Measurements from ENCODE around the gene MYO18A. TPM values are rescaled to one million over a fixed set of nuclear protein-coding genes. Genes with fewer than 3 reads are reported as not detected.
A peak's percentile ranks its signal among the peaks of the same experiment; 100 is the strongest.

Gene MYO18A
- total RNA-seq, 2 donors from 2014 or later = 43.8 to 56.7 TPM

GRCh38 chr17:29149431-29150064 lies 30.6 kb downstream of the MYO18A start:
- no peaks in the 10 kb centered on the region for H3K36me3 ChIP-seq (ENCODE audit: control insufficient read depth, insufficient read depth, low read length)
- H3K36me3 Mint-ChIP-seq (ENCODE audit: low read depth) = no peaks in the 10 kb centered on the region
- H3K4me3 Mint-ChIP-seq = peak overlapping the region; percentile 56
- H3K27me3 Mint-ChIP-seq (ENCODE audit: insufficient read depth) = no peaks in the 10 kb centered on the region
- no peak for DNase-seq
- H3K4me1 ChIP-seq (ENCODE audit: control insufficient read depth, insufficient read depth, low read length) = peaks cover 4% of the 10 kb centered on the region
- no peaks in the 10 kb centered on the region for H3K27me3 ChIP-seq (ENCODE audit: control insufficient read depth, insufficient read depth, low read length, poor library complexity, severe bottlenecking)
- H3K4me1 Mint-ChIP-seq = peaks cover 35% of the 10 kb centered on the region
- no peak for TF ChIP-seq CTCF (conservative IDR thresholded peaks at IDR 0.05)
- H3K9me3 Mint-ChIP-seq = no peaks in the 10 kb centered on the region
- no peak overlapping the region for H3K27ac ChIP-seq (ENCODE audit: low read depth, low read length)
- 77 to 85% methylated on average over 4 to 8 of the region's 8 CpGs for WGBS, 2 experiments (ENCODE audit: insufficient coverage in 1 of 2, insufficient read length in 1 of 2)
- no peak overlapping the region for H3K9ac ChIP-seq (ENCODE audit: extremely low read depth, low read length, poor library complexity, severe bottlenecking)
- H3K4me3 ChIP-seq (ENCODE audit: low read length) = peak overlapping the region; percentile 70
- no peaks in the 10 kb centered on the region for H3K9me3 ChIP-seq (ENCODE audit: control insufficient read depth, low read length)
- H3K27ac Mint-ChIP-seq = peak overlapping the region; percentile 56

DNA sequence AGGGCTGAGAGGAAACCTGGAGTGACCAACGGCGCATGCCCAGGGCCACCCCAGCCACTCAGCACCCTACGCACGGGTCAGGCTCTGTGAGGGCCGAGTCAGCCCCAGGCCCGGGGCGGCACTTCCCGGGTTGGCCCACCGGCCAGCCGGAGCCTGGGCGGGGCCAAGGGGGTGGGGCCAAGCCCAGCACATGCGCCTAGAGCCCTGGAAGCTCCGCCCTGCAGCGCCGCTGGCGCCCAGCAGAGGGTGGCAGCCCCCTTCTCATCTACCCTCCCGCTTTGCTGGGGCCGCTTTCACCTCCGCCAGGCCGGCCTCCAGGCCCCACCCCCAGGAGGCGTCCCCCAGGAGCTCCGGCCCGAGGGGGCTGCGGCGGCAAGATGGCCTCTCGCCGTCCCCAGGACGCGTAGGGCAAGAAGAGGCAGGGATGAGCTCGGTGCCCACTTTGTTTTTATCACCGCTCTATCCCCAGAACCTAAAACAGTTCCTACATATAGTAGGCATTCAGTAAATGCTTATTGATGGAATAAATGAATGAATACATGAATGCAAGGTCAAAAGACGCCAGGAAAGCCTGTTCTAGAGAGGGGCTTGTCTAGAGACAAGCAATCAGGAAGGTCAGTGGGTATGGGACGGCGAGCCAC lies 31.3 kb downstream of the MYO18A start:
- 7 to 11% methylated on average over 7 to 33 of the region's 34 CpGs for WGBS, 2 experiments (ENCODE audit: insufficient coverage in 1 of 2, insufficient read length in 1 of 2)

DNA sequence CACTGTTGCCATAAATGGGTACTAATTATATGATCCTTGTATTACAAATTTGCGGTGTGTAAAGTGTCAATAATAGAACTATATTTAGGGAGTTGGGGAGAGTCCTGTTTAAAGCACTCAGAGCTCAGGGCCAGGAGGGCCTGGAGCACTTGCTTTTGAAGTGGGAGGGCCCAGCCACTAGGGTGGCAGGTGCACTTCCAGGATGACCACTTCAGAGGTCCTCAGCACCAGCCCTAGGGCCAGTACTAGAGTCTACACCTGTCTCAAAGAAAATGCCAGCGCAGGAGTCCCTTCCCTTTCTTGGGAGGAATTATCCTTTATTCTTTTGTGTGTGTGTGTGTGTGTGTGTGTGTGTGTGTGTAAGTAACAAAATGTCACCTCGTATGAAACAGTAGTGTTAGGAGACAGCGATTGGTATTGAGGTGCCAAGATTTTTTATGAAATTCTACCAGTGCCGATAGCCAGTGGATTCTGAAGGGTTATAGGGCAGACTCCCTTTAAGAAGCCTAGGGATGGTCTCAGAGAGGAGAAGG lies 31.9 kb downstream of the MYO18A start:
- H3K4me3 Mint-ChIP-seq = peak overlapping the region; percentile 56
- no peak overlapping the region for H3K27ac ChIP-seq (ENCODE audit: low read depth, low read length)
- no peaks in the 10 kb centered on the region for H3K9me3 ChIP-seq (ENCODE audit: control insufficient read depth, low read length)
- peaks cover 4% of the 10 kb centered on the region for H3K4me1 ChIP-seq (ENCODE audit: control insufficient read depth, insufficient read depth, low read length)
- H3K4me3 ChIP-seq (ENCODE audit: low read length) = peak overlapping the region; percentile 9
- H3K4me1 Mint-ChIP-seq = peaks cover 35% of the 10 kb centered on the region
- no peaks in the 10 kb centered on the region for H3K27me3 Mint-ChIP-seq (ENCODE audit: insufficient read depth)
- no peaks in the 10 kb centered on the region for H3K36me3 ChIP-seq (ENCODE audit: control insufficient read depth, insufficient read depth, low read length)
- no peaks in the 10 kb centered on the region for H3K27me3 ChIP-seq (ENCODE audit: control insufficient read depth, insufficient read depth, low read length, poor library complexity, severe bottlenecking)
- no peaks in the 10 kb centered on the region for H3K36me3 Mint-ChIP-seq (ENCODE audit: low read depth)
- peak overlapping the region; percentile 76 for H3K27ac Mint-ChIP-seq
- no peak for DNase-seq
- 72 to 91% methylated on average over 3 to 5 of the region's 5 CpGs for WGBS, 2 experiments (ENCODE audit: insufficient coverage in 1 of 2, insufficient read length in 1 of 2)
- no peak for TF ChIP-seq CTCF (conservative IDR thresholded peaks at IDR 0.05)
- H3K9ac ChIP-seq (ENCODE audit: extremely low read depth, low read length, poor library complexity, severe bottlenecking) = no peak overlapping the region
- no peaks in the 10 kb centered on the region for H3K9me3 Mint-ChIP-seq

More for the DNA sequence above, 31.3 kb downstream of the MYO18A start:
- H3K9me3 Mint-ChIP-seq = no peaks in the 10 kb centered on the region
- no peaks in the 10 kb centered on the region for H3K27me3 Mint-ChIP-seq (ENCODE audit: insufficient read depth)
- H3K36me3 Mint-ChIP-seq (ENCODE audit: low read depth) = no peaks in the 10 kb centered on the region
- Histone ChIP-seq H3K9me3 (ENCODE audit: control insufficient read depth, low read length) (no peaks in the 10 kb centered on the region), H3K36me3 (ENCODE audit: control insufficient read depth, insufficient read depth, low read length) (no peaks in the 10 kb centered on the region), H3K27me3 (ENCODE audit: control insufficient read depth, insufficient read depth, low read length, poor library complexity, severe bottlenecking) (no peaks in the 10 kb centered on the region), H3K9ac (ENCODE audit: extremely low read depth, low read length, poor library complexity, severe bottlenecking) (no peak overlapping the region), H3K4me3 (ENCODE audit: low read length) (peak overlapping the region; percentile 70), H3K27ac (ENCODE audit: low read depth, low read length) (no peak overlapping the region), H3K4me1 (ENCODE audit: control insufficient read depth, insufficient read depth, low read length) (peaks cover 4% of the 10 kb centered on the region)
- H3K4me1 Mint-ChIP-seq = peaks cover 35% of the 10 kb centered on the region
- peak overlapping the region; percentile 87 for H3K27ac Mint-ChIP-seq
- TF ChIP-seq CTCF (conservative IDR thresholded peaks at IDR 0.05) = peak; percentile 97
- peak overlapping the region; percentile 56 for H3K4me3 Mint-ChIP-seq
- peak; percentile 100 for DNase-seq

Data from endodermal cell (in vitro differentiated cells).